ENCODE measurements around the gene PRSS21. TPM values are rescaled to one million over a fixed set of nuclear protein-coding genes. Genes with fewer than 3 reads are reported as not detected.

Gene PRSS21
- polyA plus RNA-seq, 1 of the 3 experiments (the other 2 are of a cell fraction): not detected

DNA sequence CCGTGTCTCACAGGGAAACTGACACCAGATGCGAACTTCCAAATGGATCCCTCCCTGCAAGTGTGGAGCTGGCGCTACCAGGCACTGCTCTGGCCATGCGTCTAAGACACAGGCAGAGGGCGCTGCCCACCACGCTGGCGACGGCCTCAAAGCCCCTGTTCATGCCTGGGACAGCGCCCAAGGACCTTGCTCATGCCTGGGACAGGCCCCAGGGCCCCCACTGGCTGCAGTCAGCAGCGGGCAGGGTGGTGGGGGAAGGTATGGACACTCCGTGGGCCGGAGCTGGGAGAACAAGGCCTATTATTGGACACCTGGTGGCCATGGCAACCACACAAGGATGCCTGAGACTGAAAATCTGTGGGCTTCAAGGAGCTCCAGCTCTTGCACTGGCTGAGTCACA lies 21.9 kb downstream of the PRSS21 start:
- WGBS (ENCODE audit: low lambda C conversion rate): 43% methylated on average over 2 of the region's 12 CpGs
- H3K79me2 ChIP-seq (ENCODE audit: insufficient read depth): no peaks in the 10 kb centered on the region
- H3F3A ChIP-seq (replicated peaks; ENCODE audit: insufficient read depth): peaks cover 9% of the 10 kb centered on the region
- H3K9ac ChIP-seq: no peak overlapping the region
- no peak overlapping the region for H3K27ac ChIP-seq (ENCODE audit: low read depth in 2 of 2, low read length in 1 of 2)
- TF ChIP-seq, protein P1, sequence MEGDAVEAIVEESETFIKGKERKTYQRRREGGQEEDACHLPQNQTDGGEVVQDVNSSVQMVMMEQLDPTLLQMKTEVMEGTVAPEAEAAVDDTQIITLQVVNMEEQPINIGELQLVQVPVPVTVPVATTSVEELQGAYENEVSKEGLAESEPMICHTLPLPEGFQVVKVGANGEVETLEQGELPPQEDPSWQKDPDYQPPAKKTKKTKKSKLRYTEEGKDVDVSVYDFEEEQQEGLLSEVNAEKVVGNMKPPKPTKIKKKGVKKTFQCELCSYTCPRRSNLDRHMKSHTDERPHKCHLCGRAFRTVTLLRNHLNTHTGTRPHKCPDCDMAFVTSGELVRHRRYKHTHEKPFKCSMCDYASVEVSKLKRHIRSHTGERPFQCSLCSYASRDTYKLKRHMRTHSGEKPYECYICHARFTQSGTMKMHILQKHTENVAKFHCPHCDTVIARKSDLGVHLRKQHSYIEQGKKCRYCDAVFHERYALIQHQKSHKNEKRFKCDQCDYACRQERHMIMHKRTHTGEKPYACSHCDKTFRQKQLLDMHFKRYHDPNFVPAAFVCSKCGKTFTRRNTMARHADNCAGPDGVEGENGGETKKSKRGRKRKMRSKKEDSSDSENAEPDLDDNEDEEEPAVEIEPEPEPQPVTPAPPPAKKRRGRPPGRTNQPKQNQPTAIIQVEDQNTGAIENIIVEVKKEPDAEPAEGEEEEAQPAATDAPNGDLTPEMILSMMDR (IDR thresholded peaks at IDR 0.05): peak; percentile 79
- TF ChIP-seq FOXJ3 (CRISPR knock-in tag; IDR thresholded peaks at IDR 0.05) (no peak), NFIC (IDR thresholded peaks at IDR 0.05; ENCODE audit: borderline replicate concordance) (no peak), NRF1 (IDR thresholded peaks at IDR 0.05; ENCODE audit: low read depth, low read length) (no peak), RCOR1 (IDR thresholded peaks at IDR 0.05; ENCODE audit: low read length) (no peak), SIN3A (IDR thresholded peaks at IDR 0.05; ENCODE audit: borderline replicate concordance, low read depth, low read length) (0 out of 2 replicates have a peak, but pooled peaks have one; percentile 22), RAD21 (IDR thresholded peaks at IDR 0.05; ENCODE audit: low read length) (peak; percentile 86), GATA2 (CRISPR knock-in tag; IDR thresholded peaks at IDR 0.05) (no peak), MXI1 (IDR thresholded peaks at IDR 0.05; ENCODE audit: low read depth, low read length) (no peak), JUND (IDR thresholded peaks at IDR 0.05) (no peak), SMC3 (IDR thresholded peaks at IDR 0.05; ENCODE audit: low read depth, low read length) (peak; percentile 92), EP300 (IDR thresholded peaks at IDR 0.05; ENCODE audit: borderline replicate concordance in 1 of 2, low read depth in 1 of 2, low read length in 1 of 2) (no peak)
- TF ChIP-seq, protein P2, sequence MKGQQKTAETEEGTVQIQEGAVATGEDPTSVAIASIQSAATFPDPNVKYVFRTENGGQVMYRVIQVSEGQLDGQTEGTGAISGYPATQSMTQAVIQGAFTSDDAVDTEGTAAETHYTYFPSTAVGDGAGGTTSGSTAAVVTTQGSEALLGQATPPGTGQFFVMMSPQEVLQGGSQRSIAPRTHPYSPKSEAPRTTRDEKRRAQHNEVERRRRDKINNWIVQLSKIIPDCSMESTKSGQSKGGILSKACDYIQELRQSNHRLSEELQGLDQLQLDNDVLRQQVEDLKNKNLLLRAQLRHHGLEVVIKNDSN (IDR thresholded peaks at IDR 0.05; ENCODE audit: borderline replicate concordance, low read depth): no peak
- TF ChIP-seq, protein P3, sequence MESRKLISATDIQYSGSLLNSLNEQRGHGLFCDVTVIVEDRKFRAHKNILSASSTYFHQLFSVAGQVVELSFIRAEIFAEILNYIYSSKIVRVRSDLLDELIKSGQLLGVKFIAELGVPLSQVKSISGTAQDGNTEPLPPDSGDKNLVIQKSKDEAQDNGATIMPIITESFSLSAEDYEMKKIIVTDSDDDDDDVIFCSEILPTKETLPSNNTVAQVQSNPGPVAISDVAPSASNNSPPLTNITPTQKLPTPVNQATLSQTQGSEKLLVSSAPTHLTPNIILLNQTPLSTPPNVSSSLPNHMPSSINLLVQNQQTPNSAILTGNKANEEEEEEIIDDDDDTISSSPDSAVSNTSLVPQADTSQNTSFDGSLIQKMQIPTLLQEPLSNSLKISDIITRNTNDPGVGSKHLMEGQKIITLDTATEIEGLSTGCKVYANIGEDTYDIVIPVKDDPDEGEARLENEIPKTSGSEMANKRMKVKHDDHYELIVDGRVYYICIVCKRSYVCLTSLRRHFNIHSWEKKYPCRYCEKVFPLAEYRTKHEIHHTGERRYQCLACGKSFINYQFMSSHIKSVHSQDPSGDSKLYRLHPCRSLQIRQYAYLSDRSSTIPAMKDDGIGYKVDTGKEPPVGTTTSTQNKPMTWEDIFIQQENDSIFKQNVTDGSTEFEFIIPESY (IDR thresholded peaks at IDR 0.05; ENCODE audit: borderline replicate concordance, low read depth): no peak
- TF ChIP-seq, protein P4, sequence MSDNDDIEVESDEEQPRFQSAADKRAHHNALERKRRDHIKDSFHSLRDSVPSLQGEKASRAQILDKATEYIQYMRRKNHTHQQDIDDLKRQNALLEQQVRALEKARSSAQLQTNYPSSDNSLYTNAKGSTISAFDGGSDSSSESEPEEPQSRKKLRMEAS (IDR thresholded peaks at IDR 0.05; ENCODE audit: low read depth): no peak
- H3K4me3 ChIP-seq (ENCODE audit: low read depth in 2 of 2, low read length in 1 of 2): no peak overlapping the region
- CTCF ChIA-PET: interaction anchor here (0.5 to 3.1 kb wide), 35 partner anchors 7 to 331 kb away, joined by 3 to 144 read pairs (median 8); partner anchors contain the start of genes ELOB, FLYWCH2, PRSS21 and PRSS22
- POLR2A ChIA-PET: interaction anchor here (1.1 to 1.2 kb wide), 2 partner anchors 29 to 43 kb away, joined by 4 to 23 read pairs; no protein-coding TSS in a partner anchor
- H3K9me2 ChIP-seq: no peaks in the 10 kb centered on the region
- H3K4me1 ChIP-seq (ENCODE audit: control insufficient read depth in 1 of 2, insufficient read depth in 2 of 2, low read depth in 1 of 2, low read length in 1 of 2): peaks cover 0 to 4% of the 10 kb centered on the region in 2 experiments; a peak in 1 of 4 replicates
- no peaks in the 10 kb centered on the region for H4K20me1 ChIP-seq (ENCODE audit: insufficient read depth)
- no peak overlapping the region for H2AFZ ChIP-seq (ENCODE audit: low read depth)
- H3K4me2 ChIP-seq: no peak overlapping the region
- H3K9me3 ChIP-seq: no peaks in the 10 kb centered on the region
- no peaks in the 10 kb centered on the region for H3K27me3 ChIP-seq (ENCODE audit: insufficient read depth)
- DNase-seq: peak; percentile 90
- H3K36me3 ChIP-seq (replicated peaks in 1 of 2; ENCODE audit: control insufficient read depth in 1 of 2, insufficient read depth in 2 of 2, low read length in 1 of 2): no peaks in the 10 kb centered on the region
